H9 (cell line): Measurements from ENCODE around the gene WNT7B. TPM values are rescaled to one million over a fixed set of nuclear protein-coding genes. Genes with fewer than 3 reads are reported as not detected.

Source experiments
- DNase-seq: peaks from one replicate; pipeline ENCODE4 v3.0.0-alpha.2; 2017
- H2AFZ ChIP-seq: one replicate; pipeline ENCODE4 v1.6.1; 2013; ENCODE audit warnings: mild to moderate bottlenecking, low read length, control low read depth, moderate library complexity
- H2AK5ac ChIP-seq: 2 replicates; pipeline ENCODE4 v1.6.1; 2013; ENCODE audit warnings: low read length, control low read depth, mixed read lengths; ENCODE audit not compliant: insufficient read length
- H2BK120ac ChIP-seq: one replicate; pipeline ENCODE4 v1.6.1; 2013; ENCODE audit warnings: low read depth, mild to moderate bottlenecking, low read length, control low read depth, inconsistent platforms; ENCODE audit not compliant: poor library complexity, severe bottlenecking
- H2BK12ac ChIP-seq: 2 replicates; pipeline ENCODE4 v1.6.1; 2013; ENCODE audit warnings: low read length, control low read depth, mixed read lengths, low read depth; ENCODE audit not compliant: insufficient read length
- H2BK15ac ChIP-seq: 2 replicates; pipeline ENCODE4 v1.6.1; 2013; ENCODE audit warnings: low read depth, low read length, control low read depth
- H2BK20ac ChIP-seq: one replicate; pipeline ENCODE4 v1.6.1; 2013; ENCODE audit warnings: low read depth, mild to moderate bottlenecking, low read length, control low read depth, inconsistent platforms; ENCODE audit not compliant: poor library complexity, severe bottlenecking
- H2BK5ac ChIP-seq: 2 replicates; pipeline ENCODE4 v1.6.1; 2013; ENCODE audit warnings: low read length, control low read depth, mixed read lengths; ENCODE audit not compliant: insufficient read length
- H3K14ac ChIP-seq: 2 replicates; pipeline ENCODE4 v1.6.1; 2013; ENCODE audit warnings: low read length, control low read depth; ENCODE audit not compliant: insufficient read depth
- H3K18ac ChIP-seq: 2 replicates; pipeline ENCODE4 v1.6.1; 2013; ENCODE audit warnings: low read depth, mild to moderate bottlenecking, mixed read lengths, low read length, control low read depth; ENCODE audit not compliant: insufficient read length
- H3K23ac ChIP-seq: 2 replicates; pipeline ENCODE4 v1.6.1; 2013; ENCODE audit warnings: low read length, control low read depth, mixed read lengths, low read depth; ENCODE audit not compliant: insufficient read length
- H3K23me2 ChIP-seq: 2 replicates; pipeline ENCODE4 v1.6.1; 2013; ENCODE audit warnings: low read depth, mild to moderate bottlenecking, mixed read lengths, low read length, control low read depth; ENCODE audit not compliant: insufficient read length, poor library complexity, severe bottlenecking
- H3K27ac ChIP-seq: 2 replicates; pipeline ENCODE4 v1.5.1; 2013; ENCODE audit warnings: low read length, control low read depth, mixed read lengths, low read depth; ENCODE audit not compliant: insufficient read length
- H3K27me3 ChIP-seq: 2 replicates; pipeline ENCODE4 v1.6.1; 2013; ENCODE audit warnings: low read length, control low read depth, inconsistent platforms; ENCODE audit not compliant: insufficient read depth
- H3K4ac ChIP-seq: 2 replicates; pipeline ENCODE4 v1.6.1; 2013; ENCODE audit warnings: low read depth, mild to moderate bottlenecking, control low read depth, inconsistent platforms, low read length, moderate library complexity
- H3K4me1 ChIP-seq: 2 replicates; pipeline ENCODE4 v1.6.1; 2013; ENCODE audit warnings: low read length, control low read depth, inconsistent platforms; ENCODE audit not compliant: insufficient read depth
- H3K4me2 ChIP-seq: 2 replicates; pipeline ENCODE4 v1.6.1; 2013; ENCODE audit warnings: low read length, control low read depth, mixed read lengths; ENCODE audit not compliant: insufficient read length, insufficient read depth
- H3K56ac ChIP-seq: 2 replicates; pipeline ENCODE4 v1.6.1; 2013; ENCODE audit warnings: low read depth, mild to moderate bottlenecking, mixed read lengths, low read length, control low read depth; ENCODE audit not compliant: insufficient read length
- H3K79me1 ChIP-seq: 2 replicates; pipeline ENCODE4 v1.6.1; 2013; ENCODE audit warnings: low read depth, mild to moderate bottlenecking, moderate library complexity, low read length, control low read depth, inconsistent platforms; ENCODE audit not compliant: insufficient read depth, poor library complexity, severe bottlenecking
- H3K79me2 ChIP-seq: 2 replicates; pipeline ENCODE4 v1.6.1; 2013; ENCODE audit warnings: low read length, control low read depth, inconsistent platforms; ENCODE audit not compliant: insufficient read depth
- H3K9ac ChIP-seq: 2 replicates; pipeline ENCODE4 v1.6.1; 2013; ENCODE audit warnings: low read length, control low read depth, mixed read lengths; ENCODE audit not compliant: insufficient read length; ENCODE audit errors: extremely low read depth
- H3K9me3 ChIP-seq: one replicate; pipeline ENCODE4 v1.6.1; 2013; ENCODE audit warnings: low read depth, low read length, inconsistent platforms; ENCODE audit not compliant: control insufficient read depth
- H3T11ph ChIP-seq: one replicate; pipeline ENCODE4 v1.6.1; 2013; ENCODE audit warnings: mild to moderate bottlenecking, low read length, control low read depth, inconsistent platforms
- H4K20me1 ChIP-seq: one replicate; pipeline ENCODE4 v1.6.1; 2013; ENCODE audit not compliant: control insufficient read depth, insufficient read length, insufficient read depth
- H4K5ac ChIP-seq: 2 replicates; pipeline ENCODE4 v1.6.1; 2013; ENCODE audit warnings: low read depth, mild to moderate bottlenecking, mixed read lengths, low read length, control low read depth; ENCODE audit not compliant: insufficient read length
- H4K8ac ChIP-seq: replicated peaks from 2 replicates; pipeline ENCODE4 v1.6.1; 2013; ENCODE audit warnings: low read length, control low read depth, mixed read lengths, low read depth; ENCODE audit not compliant: insufficient read length
- H4K91ac ChIP-seq: 2 replicates; pipeline ENCODE4 v1.6.1; 2013; ENCODE audit warnings: low read depth, mild to moderate bottlenecking, moderate library complexity, mixed read lengths, low read length, control low read depth; ENCODE audit not compliant: insufficient read length
- H3K27ac Mint-ChIP-seq, 3 experiments: 2 replicates in 2 of 3; 3 replicates in 1 of 3; pipeline ENCODE4 v1.8.0; 2020 to 2021; ENCODE audit warnings: mixed read lengths in 3 of 3, mild to moderate bottlenecking in 1 of 3, moderate library complexity in 1 of 3
- H3K27me3 Mint-ChIP-seq: 2 replicates; pipeline ENCODE4 v1.8.0; 2021; ENCODE audit warnings: low read depth, mild to moderate bottlenecking, moderate library complexity, mixed read lengths
- H3K36me3 Mint-ChIP-seq, 3 experiments: 2 replicates in 2 of 3; 3 replicates in 1 of 3; pipeline ENCODE4 v1.8.0; 2020 to 2021; ENCODE audit warnings: low read depth in 3 of 3, mixed read lengths in 3 of 3; ENCODE audit not compliant: insufficient read depth in 1 of 3
- H3K4me1 Mint-ChIP-seq, 2 experiments: 2 replicates each; pipeline ENCODE4 v1.8.0; 2020; ENCODE audit warnings: mixed read lengths in 2 of 2
- H3K4me3 Mint-ChIP-seq, 2 experiments: 2 replicates in 1 of 2; 3 replicates in 1 of 2; pipeline ENCODE4 v1.8.0; 2020 to 2021; ENCODE audit warnings: mild to moderate bottlenecking in 2 of 2, mixed read lengths in 2 of 2, moderate library complexity in 1 of 2
- H3K9me3 Mint-ChIP-seq, 2 experiments: 2 replicates in 1 of 2; 3 replicates in 1 of 2; pipeline ENCODE4 v1.8.0; 2020; ENCODE audit warnings: mild to moderate bottlenecking in 2 of 2, mixed read lengths in 2 of 2, moderate library complexity in 1 of 2
- CTCF ChIP-seq: fragments of 200-600 bp; sonication (generic); conservative IDR thresholded peaks from 3 replicates; pipeline ENCODE4 v1.8.0; 2021; ENCODE audit warnings: antibody characterized with exemption, mild to moderate bottlenecking
- WGBS: extraction: QIAGEN DNeasy Blood & Tissue Kit; methylation state at CpG from one replicate; pipeline ENCODE4 v1.1.7; 2013; ENCODE audit warnings: missing lambda C conversion rate, low lambda C conversion rate, mixed read lengths; ENCODE audit not compliant: insufficient read length; ENCODE audit errors: extremely low coverage; 5-methylcytosine and 5-hydroxymethylcytosine counted together
- total RNA-seq: library from RNA; stranded (reverse); gene quantifications from 2 replicates; pipeline ENCODE4 v1.2.1, GENCODE V29; 2021

WNT7B gene
- total RNA-seq, 1 experiment from 2014 or later: 0.09 TPM

GRCh38 chr22:45937960-45938359 is 39.0 kb downstream of the WNT7B start:
- H3K23me2 ChIP-seq: no peaks in the 10 kb centered on the region
- H4K20me1 ChIP-seq: no peaks in the 10 kb centered on the region
- no CpG with 5 or more reads among the region's 8 CpGs for WGBS

More at GRCh38 chr22:45937960-45938359, 39.0 kb downstream of the WNT7B start:
- Histone ChIP-seq H3K4me1 (no peaks in the 10 kb centered on the region), H2BK120ac (no peak overlapping the region), H3K79me1 (no peaks in the 10 kb centered on the region), H3K27ac (no peak overlapping the region), H2BK20ac (no peak overlapping the region), H3K14ac (no peak overlapping the region), H3K9me3 (no peaks in the 10 kb centered on the region), H3K9ac (no peak overlapping the region), H3K18ac (no peak overlapping the region), H3K27me3 (no peaks in the 10 kb centered on the region), H3K4me2 (no peak overlapping the region), H2BK12ac (no peak overlapping the region), H3K56ac (no peak overlapping the region), H4K8ac (no peak overlapping the region), H4K91ac (no peak overlapping the region), H2AK5ac (no peak overlapping the region), H2BK15ac (no peak overlapping the region), H2AFZ (no peak overlapping the region), H3K79me2 (no peaks in the 10 kb centered on the region), H2BK5ac (no peak overlapping the region), H4K5ac (no peak overlapping the region), H3K4ac (no peak overlapping the region), H3K23ac (no peak overlapping the region), H3T11ph (no peak overlapping the region)
- no peak for TF ChIP-seq CTCF
- Mint-ChIP-seq H3K9me3 (no peaks in the 10 kb centered on the region; a peak in 1 of 5 replicates), H3K27ac (no peak overlapping the region), H3K4me3 (no peak overlapping the region), H3K4me1 (peaks cover 0 to 4% of the 10 kb centered on the region in 2 experiments; a peak in 2 of 4 replicates), H3K27me3 (peaks cover 21% of the 10 kb centered on the region), H3K36me3 (no peaks in the 10 kb centered on the region)
- no peak for DNase-seq
